Midbrain (tissue), 1 donor: ENCODE results near the gene RPS6KL1.

ENCODE experiments used
- DNase-seq: peaks from one replicate; lab custom pipeline; 2025; lab: John Stamatoyannopoulos, UW

Gene RPS6KL1

GRCh38 chr14:74911704-74912103 is 11.4 kb downstream of the RPS6KL1 start:
- no peak for DNase-seq

- DNase-seq: no peak
Observed at GRCh38 chr14:74911221-74911620, 11.8 kb downstream of the RPS6KL1 start.

GRCh38 chr14:74910556-74910955 is 12.5 kb downstream of the RPS6KL1 start:
- DNase-seq: no peak

- DNase-seq: no peak
Observed at GRCh38 chr14:74909911-74910310, 13.1 kb downstream of the RPS6KL1 start.

GRCh38 chr14:74909501-74909900 is 13.6 kb downstream of the RPS6KL1 start:
- DNase-seq: no peak

- DNase-seq: no peak
Observed at GRCh38 chr14:74908861-74909341, 14.2 kb downstream of the RPS6KL1 start.

- DNase-seq: no peak
Observed at GRCh38 chr14:74907744-74908143, 15.3 kb downstream of the RPS6KL1 start.

- DNase-seq: no peak
Observed at GRCh38 chr14:74906925-74907521, 16.0 kb downstream of the RPS6KL1 start.

GRCh38 chr14:74905595-74906142 is 17.4 kb downstream of the RPS6KL1 start:
- peak; percentile 56 for DNase-seq

- no peak for DNase-seq
Observed at GRCh38 chr14:74904635-74905503, 18.2 kb downstream of the RPS6KL1 start.

- no peak for DNase-seq
Observed at GRCh38 chr14:74902941-74903705, 19.9 kb downstream of the RPS6KL1 start.

- no peak for DNase-seq
Observed at GRCh38 chr14:74898694-74899093, 24.4 kb downstream of the RPS6KL1 start.

- DNase-seq: no peak
Observed at GRCh38 chr14:74898083-74898482, 25.0 kb downstream of the RPS6KL1 start.

GRCh38 chr14:74897642-74898041 is 25.4 kb downstream of the RPS6KL1 start:
- DNase-seq: no peak

- no peak for DNase-seq
Observed at GRCh38 chr14:74896400-74896799, 26.7 kb downstream of the RPS6KL1 start.

- DNase-seq: no peak
Observed at GRCh38 chr14:74893614-74894091, 29.4 kb downstream of the RPS6KL1 start.

GRCh38 chr14:74892745-74893144 is 30.3 kb downstream of the RPS6KL1 start:
- no peak for DNase-seq

- DNase-seq: no peak
Observed at GRCh38 chr14:74891870-74892269, 31.2 kb downstream of the RPS6KL1 start.

- no peak for DNase-seq
Observed at GRCh38 chr14:74890262-74890661, 32.8 kb downstream of the RPS6KL1 start.

- DNase-seq: no peak
Observed at GRCh38 chr14:74888164-74889158, 34.6 kb downstream of the RPS6KL1 start.

- DNase-seq: no peak
Observed at GRCh38 chr14:74886001-74886400, 37.1 kb downstream of the RPS6KL1 start.
